Measurements from ENCODE around the gene UBASH3B. TPM values are rescaled to one million over a fixed set of nuclear protein-coding genes. Genes with fewer than 3 reads are reported as not detected.

Gene UBASH3B
- polyA plus RNA-seq, 3 donors: 6.3 to 9.1 (median 8.2) TPM

DNA sequence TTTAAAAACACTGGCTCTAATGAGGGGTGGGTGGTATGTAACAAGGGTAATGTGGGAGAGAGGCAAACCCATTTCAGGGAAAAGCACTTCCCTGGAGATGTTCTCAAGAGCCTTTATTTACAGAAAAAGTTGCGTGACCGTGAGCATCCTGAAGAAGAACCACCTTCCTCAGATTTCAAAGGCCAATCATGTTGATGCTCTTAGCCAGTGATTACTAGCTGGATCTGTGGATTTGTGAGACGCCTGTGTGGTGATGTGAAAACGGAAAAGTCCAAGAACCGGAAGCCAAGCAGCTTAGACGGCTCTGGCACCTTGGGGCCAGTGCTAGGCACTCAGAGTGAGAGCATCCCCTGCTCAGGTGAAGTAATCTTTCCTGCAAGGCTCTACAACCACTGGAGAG lies 12.6 kb upstream of the UBASH3B start:
- DNase-seq (ENCODE audit: extremely low read depth in 1 of 11, low read depth in 9 of 11, low spot score in 4 of 11): no peak

GRCh38 chr11:122645847-122646246 lies 9.7 kb upstream of the UBASH3B start:
- no peak for DNase-seq (ENCODE audit: extremely low read depth in 1 of 11, low read depth in 9 of 11, low spot score in 4 of 11)

GRCh38 chr11:122646549-122647340 lies 8.8 kb upstream of the UBASH3B start:
- no peak for DNase-seq (ENCODE audit: extremely low read depth in 1 of 11, low read depth in 9 of 11, low spot score in 4 of 11)

GRCh38 chr11:122647736-122648275 lies 7.7 kb upstream of the UBASH3B start:
- DNase-seq (ENCODE audit: extremely low read depth in 1 of 11, low read depth in 9 of 11, low spot score in 4 of 11): no peak

DNA sequence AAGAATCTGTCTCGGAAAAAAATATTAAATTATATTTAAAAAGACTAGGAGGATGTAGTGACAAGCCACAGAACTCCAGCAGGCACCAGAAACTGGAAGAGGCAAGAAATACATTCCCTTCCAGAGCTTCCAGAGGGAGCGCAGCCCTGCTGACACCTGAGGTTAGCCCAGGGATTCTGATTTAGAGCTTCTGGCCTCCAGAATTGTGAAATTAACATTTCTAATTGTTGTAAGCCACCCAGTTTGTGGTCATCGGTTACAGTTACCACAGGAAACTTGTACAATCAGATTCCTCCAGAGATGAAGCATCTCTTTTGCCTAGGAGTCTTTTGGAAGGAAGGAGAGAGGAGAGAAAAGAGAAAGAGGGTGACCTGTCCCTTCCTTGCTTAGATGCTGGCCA lies 6.4 kb upstream of the UBASH3B start:
- no peak for DNase-seq (ENCODE audit: extremely low read depth in 1 of 11, low read depth in 9 of 11, low spot score in 4 of 11)

DNA sequence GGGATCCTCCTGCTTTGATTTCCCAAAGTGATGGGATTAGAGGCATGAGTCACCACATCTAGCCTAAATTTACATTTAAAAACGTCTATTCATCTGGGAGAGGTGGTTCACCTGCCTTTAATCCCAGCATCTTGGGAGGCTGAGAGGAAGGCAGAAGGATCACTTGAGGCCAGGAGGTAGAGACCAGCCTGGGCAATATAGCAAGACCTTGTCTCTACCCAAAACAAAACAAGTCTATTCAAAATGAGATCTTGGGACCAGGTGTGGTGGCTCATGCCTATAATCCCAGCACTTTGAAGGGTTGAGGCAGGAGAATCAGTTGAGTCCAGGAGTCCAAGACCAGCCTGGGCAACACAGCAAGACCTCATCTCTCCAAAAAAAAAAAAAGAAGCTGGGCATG lies 4.9 kb upstream of the UBASH3B start:
- no peak for DNase-seq (ENCODE audit: extremely low read depth in 1 of 11, low read depth in 9 of 11, low spot score in 4 of 11)

- no peak for DNase-seq (ENCODE audit: extremely low read depth in 1 of 11, low read depth in 9 of 11, low spot score in 4 of 11)
Observed at GRCh38 chr11:122652495-122652894, 3.0 kb upstream of the UBASH3B start.

- peak in 1 of 11 donors; percentile 31 for DNase-seq (ENCODE audit: extremely low read depth in 1 of 11, low read depth in 9 of 11, low spot score in 4 of 11)
Observed at GRCh38 chr11:122653916-122654585, 1.5 kb upstream of the UBASH3B start.

- DNase-seq (ENCODE audit: extremely low read depth in 1 of 11, low read depth in 9 of 11, low spot score in 4 of 11): peak in 6 of 11 donors; percentile 36 to 68 (median 58)
Observed at GRCh38 chr11:122656073-122656630, 630 bp downstream of the UBASH3B start.

DNA sequence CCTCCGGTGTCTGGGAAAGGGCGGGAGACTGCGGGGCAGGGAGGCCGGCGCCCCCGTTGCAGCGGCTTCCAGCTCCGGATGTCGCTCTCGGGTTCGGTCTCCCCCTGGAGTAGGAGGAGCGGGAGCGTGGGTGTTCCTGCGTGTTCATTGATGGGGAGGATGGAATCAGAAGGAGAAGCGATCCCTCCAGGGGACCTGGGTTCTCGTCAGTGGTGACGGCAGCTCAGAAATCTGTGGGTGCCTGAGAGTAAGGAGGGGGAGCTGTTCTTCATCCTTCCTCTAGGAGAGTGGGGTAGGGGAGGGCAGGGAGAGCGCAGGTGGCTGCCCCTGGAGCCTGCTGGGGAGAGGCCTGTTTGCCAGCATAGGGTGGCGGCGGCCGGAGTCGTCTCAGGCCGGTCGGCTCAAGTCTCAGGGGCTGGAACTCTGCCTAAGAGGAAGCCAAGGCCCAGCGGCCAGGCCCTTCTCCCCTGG lies 1.1 kb downstream of the UBASH3B start:
- DNase-seq (ENCODE audit: extremely low read depth in 1 of 11, low read depth in 9 of 11, low spot score in 4 of 11): peak in 1 of 11 donors; percentile 13

GRCh38 chr11:122659676-122660554 lies 4.4 kb downstream of the UBASH3B start:
- no peak for DNase-seq (ENCODE audit: extremely low read depth in 1 of 11, low read depth in 9 of 11, low spot score in 4 of 11)

DNA sequence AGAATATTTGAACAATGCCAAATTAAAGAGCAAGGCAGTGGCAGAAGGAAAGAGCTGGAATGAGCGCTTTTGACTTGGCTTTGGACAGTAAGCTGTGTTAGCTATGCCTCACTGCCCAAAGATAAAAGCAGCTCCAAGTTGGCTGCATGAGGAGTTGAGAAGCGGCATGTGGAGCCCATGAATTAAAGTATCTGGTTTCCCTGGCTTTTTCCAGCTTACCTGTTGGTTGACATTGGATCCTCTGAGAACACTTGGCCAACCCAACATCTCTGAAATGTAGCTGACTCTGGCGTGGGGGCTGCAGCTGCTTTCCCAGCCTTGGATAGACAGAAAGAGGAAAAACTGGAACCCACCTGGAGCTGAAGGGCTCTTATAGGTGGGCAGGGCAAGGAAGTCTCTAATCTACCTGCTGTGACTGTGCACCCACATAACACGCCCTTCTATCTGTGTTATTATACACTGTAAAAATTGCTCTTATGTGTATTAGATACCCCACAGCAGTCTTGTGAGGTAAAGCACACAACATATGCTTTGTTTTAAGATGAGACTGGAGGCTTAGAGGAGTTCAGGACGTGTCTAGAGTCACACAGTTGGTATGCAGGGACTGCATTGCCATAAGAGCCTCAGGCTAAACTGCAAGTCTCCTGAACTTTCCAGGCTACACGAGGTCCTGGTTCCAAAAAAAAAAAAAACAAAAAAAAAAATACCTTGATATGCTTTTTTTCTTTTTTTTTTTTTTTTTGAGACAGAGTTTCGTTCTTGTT lies 5.8 kb downstream of the UBASH3B start:
- peak in 9 of 11 donors; percentile 29 to 78 (median 51) for DNase-seq (ENCODE audit: extremely low read depth in 1 of 11, low read depth in 9 of 11, low spot score in 4 of 11)

- no peak for DNase-seq (ENCODE audit: extremely low read depth in 1 of 11, low read depth in 9 of 11, low spot score in 4 of 11)
Observed at GRCh38 chr11:122663056-122663740, 7.7 kb downstream of the UBASH3B start.

- no peak for DNase-seq (ENCODE audit: extremely low read depth in 1 of 11, low read depth in 9 of 11, low spot score in 4 of 11)
Observed at GRCh38 chr11:122663764-122664163, 8.2 kb downstream of the UBASH3B start.

DNA sequence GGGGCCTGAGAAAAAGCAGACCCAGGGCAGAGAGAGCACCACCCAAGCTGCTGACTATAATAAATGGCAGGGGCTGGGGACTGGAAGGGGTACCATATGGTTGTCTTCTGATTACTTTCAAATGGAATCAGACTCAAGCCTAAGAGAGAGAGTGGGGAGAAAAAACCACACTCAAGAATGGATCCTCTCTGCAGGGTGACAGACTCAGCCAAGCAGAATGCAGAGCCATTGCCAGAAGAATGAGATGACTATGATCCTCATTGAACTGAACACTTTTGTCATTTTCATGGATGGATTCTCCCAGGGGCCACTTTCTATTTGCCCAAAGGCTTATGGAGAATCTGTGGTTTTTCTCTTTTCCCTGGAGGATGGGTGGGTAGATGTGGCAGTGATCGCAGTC lies 8.7 kb downstream of the UBASH3B start:
- no peak for DNase-seq (ENCODE audit: extremely low read depth in 1 of 11, low read depth in 9 of 11, low spot score in 4 of 11)

DNA sequence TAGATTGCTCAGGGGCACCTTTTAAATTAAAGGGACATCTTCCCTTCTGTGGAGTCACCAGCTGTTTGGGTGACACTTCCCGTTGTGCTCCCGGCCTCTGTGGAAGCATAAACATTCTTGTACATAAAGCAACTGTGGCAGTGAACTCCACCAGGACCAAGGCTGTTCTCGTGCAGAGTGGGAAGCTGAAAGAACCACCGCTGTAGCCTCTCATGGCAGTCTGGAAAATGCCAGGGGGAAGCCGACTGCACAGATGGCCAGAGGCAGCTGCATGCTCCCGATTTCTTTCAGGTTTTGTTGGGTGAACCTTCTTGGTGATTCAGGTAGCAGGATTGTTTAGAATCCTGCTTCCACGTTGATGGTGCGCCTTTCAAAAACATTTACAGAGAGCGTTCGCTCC lies 10.3 kb downstream of the UBASH3B start:
- DNase-seq (ENCODE audit: extremely low read depth in 1 of 11, low read depth in 9 of 11, low spot score in 4 of 11): no peak

- no peak for DNase-seq (ENCODE audit: extremely low read depth in 1 of 11, low read depth in 9 of 11, low spot score in 4 of 11)
Observed at GRCh38 chr11:122666743-122667142, 11.2 kb downstream of the UBASH3B start.

Measured in renal cortex interstitium (tissue), 11 donors.